HG03469 (cell line): ENCODE measurements around the gene RXRA.

Experiments used
- ATAC-seq: cut with Tn5 transposase; IDR thresholded peaks from one replicate; pipeline ENCODE4 v1.9.1; 2021; ENCODE audit warnings: mild to moderate bottlenecking, moderate library complexity, moderate number of reproducible peaks; ENCODE audit not compliant: unreplicated experiment

RXRA gene

DNA sequence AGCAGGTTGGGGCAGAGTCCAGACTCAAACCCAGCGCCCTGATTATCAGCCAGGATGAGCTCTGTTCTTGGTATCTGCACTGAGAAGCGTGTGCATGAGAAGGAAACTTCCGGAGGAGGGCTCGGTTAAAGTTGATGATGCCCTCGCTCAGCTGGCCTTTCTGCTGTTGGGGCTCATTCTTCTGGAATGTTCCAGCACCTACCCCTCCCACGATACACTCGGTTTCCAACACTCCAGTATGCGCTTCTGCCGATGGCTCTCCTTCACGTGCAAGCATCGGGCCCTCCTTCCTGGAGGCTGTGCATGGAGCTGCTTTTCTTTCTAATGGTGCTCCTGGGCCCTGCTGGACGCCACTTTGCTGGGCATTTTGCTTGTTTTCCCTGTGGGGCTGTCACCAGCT is 134.0 kb downstream of the RXRA start:
- no peak for ATAC-seq

- ATAC-seq, result no peak
Observed at GRCh38 chr9:134460896-134461295, 134.6 kb downstream of the RXRA start.

- ATAC-seq, result no peak
Observed at GRCh38 chr9:134461426-134461982, 135.2 kb downstream of the RXRA start.

DNA sequence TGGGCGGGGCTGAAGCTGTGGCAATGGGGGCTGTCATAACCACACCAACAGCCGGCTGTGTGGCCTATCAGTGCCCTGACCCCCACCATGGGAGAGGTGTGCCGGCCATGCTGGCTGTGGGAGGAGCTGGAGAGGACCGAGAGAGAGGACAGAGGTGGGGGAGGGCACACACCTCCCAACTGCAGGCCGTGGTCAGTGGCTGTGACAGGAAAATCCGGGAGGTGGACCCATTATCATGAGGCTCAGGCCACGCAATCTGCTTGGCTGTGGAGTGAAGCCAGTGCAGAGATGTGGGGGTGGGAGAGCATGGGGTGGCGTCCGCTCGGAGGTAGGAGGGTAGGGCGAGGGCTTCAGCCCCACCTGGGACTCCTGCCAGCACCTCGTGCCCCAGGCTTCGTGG is 136.1 kb downstream of the RXRA start:
- no peak for ATAC-seq

- no peak for ATAC-seq
Observed at GRCh38 chr9:134463280-134463679, 137.0 kb downstream of the RXRA start.

DNA sequence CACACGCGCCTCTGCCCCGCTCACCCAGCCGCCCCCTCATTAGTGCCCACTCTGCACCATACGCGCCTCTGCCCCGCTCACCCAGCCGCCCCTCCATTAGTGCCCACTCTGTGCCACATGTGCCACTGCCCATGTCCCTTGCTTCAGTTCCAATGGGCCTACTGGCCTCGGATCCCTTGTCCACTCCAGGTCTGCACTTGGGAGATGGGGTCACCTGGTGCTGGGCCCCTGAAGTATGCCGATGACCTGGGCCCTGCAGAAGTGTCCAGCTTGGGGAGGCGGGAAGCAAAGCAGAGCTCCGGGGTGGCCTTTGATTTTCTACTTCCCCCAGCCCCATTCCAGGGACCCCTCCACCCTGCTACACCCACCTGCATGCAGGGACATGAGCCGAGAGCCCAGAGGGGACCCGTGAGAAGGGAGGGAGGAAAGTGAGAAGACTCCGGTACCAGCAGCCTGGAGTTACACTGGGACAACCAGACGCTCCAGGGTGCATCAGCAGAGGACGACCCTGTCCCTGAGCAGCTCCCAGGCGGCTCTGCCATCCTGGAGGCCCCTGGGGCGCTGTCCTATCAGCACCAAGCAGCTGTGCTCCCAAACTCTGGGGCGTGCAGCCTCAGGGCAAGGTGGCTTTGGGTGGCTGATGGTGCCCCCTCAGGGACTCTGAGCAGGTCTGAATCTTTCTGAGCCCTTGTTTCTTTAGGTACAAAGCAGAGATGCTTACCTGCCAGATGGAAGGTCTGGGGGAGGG is 140.8 kb downstream of the RXRA start:
- ATAC-seq, result no peak

GRCh38 chr9:134468358-134468757 is 142.1 kb downstream of the RXRA start:
- no peak for ATAC-seq

GRCh38 chr9:134469041-134469875 is 143.0 kb downstream of the RXRA start:
- ATAC-seq, result no peak

- no peak for ATAC-seq
Observed at GRCh38 chr9:134472256-134472655, 146.0 kb downstream of the RXRA start.

DNA sequence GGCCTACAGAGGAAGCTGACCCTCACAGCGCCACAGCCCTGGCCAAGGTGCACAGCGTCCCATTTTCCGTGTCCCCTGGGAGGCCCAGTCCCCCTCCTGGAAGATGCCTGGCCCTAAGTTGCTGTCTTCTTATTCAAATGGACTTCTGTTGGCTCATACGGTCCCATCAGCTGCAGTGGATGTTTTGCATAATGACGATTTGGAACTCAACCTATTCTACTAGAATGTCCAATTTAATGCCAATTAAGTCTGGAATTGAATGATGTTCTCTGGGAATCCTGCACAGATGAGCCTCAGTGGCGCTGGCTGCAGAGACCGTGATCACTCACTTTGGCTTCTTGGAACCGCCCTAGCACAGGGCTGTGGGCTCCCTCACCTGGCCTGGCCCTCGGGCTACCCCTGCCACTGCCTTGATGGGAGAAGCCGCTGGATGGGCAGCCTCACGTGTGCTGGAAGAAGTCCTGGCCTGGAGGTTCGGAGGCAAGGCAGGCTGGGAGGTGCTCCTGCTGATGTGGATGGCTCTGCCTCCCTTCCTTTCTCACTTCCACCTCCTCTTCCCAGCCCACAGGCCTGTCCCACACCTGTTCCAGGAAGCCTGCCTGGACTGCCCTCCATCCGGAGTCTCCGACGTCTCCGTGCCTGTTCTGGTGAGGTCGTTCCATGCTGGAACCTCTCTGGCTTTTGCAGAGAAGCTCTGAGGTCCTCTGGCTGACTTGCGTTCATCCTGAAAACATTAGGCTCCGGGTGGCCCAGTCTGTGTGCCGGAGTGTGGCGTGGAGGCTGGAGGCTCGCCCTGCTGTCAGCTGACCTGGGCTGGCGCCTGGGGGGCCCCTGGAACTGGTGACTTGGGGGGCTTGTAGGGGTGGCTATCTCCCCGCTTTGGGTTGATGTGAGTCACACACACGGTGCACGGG is 147.1 kb downstream of the RXRA start:
- no peak for ATAC-seq

GRCh38 chr9:134474055-134474370 is 147.8 kb downstream of the RXRA start:
- ATAC-seq, result no peak

GRCh38 chr9:134475011-134475790 is 148.9 kb downstream of the RXRA start:
- ATAC-seq, result no peak

- no peak for ATAC-seq
Observed at GRCh38 chr9:134476272-134476941, 150.2 kb downstream of the RXRA start.

- no peak for ATAC-seq
Observed at GRCh38 chr9:134476942-134477335, 150.7 kb downstream of the RXRA start.

DNA sequence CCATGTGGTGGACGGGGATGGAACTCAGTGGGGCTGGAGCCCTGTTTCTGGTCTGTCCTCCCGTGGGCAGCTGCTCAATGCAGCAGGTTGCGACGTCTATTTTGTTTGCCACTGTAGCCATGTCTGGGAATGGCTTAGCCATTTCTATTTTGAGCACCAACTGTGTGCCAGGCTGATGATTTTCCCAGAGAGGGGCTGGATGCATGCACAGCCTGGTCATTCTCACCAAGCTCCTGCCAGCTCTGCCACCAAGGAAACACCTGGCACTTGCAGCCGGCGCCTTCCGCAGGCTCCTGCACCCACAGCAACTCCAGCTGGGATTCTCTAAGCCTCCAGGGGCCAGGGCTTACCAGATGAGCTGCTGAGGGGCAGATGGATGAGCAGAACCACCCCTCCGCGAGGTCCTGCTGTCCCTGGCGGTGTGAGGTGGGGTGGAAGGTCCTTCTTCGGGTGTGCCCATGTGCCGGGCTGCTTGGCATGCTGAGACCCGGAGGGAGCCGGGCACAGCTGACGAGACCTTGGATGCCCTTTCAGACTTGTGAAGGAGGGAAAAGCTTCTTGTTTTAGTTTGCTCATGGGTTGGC is 151.2 kb downstream of the RXRA start:
- ATAC-seq, result no peak

DNA sequence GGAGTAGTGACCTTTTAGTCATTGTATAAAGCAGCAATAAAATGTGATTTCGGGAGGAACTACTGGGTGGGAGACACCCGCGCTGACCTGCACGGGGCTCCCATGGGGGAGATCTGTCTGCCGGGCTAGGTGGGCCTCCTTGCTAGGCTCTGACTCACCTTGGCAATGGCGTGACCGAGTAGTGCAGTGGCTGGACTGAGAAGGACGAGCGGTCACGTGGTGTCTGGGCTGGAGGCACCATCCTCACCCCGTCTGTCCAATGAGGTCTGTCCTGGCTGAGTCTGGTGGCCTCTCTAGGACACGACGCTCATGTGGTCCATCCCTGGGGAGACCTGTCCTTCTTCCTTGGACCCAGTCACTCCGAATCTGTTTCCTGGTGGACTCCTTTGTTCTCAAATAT is 151.7 kb downstream of the RXRA start:
- ATAC-seq, result no peak

GRCh38 chr9:134481762-134482161 is 155.5 kb downstream of the RXRA start:
- ATAC-seq, result no peak

- no peak for ATAC-seq
Observed at GRCh38 chr9:134482226-134482625, 156.0 kb downstream of the RXRA start.
